Transverse colon (tissue), 4 donors: Measurements from ENCODE around the gene PPM1L. TPM values are rescaled to one million over a fixed set of nuclear protein-coding genes. Genes with fewer than 3 reads are reported as not detected.

Source experiments
- DNase-seq: peaks from one replicate; pipeline ENCODE4 v3.0.0-alpha.2; 2019
- H3K27ac ChIP-seq, 4 donors: fragments of 200-600 bp; sonication (generic); 2 replicates each; pipeline ENCODE4 v1.5.1; 2016 to 2018; ENCODE audit warnings: inconsistent platforms in 4 of 4
- H3K27me3 ChIP-seq: fragments of 200-600 bp; sonication (generic); 2 replicates; pipeline ENCODE4 v1.5.1; 2017; ENCODE audit warnings: inconsistent platforms
- H3K36me3 ChIP-seq, 4 donors: fragments of 200-600 bp; sonication (generic); 2 replicates each; pipeline ENCODE4 v1.5.1; 2017 to 2019; ENCODE audit warnings: inconsistent platforms in 4 of 4
- H3K4me1 ChIP-seq, 4 donors: fragments of 200-600 bp; sonication (generic); 2 replicates each; pipeline ENCODE4 v1.5.1; 2017 to 2020; ENCODE audit warnings: inconsistent platforms in 4 of 4
- H3K4me3 ChIP-seq, 4 donors: fragments of 200-600 bp; sonication (generic); 1 replicate in 1 of 4; 2 replicates in 3 of 4; pipeline versions ENCODE4 v1.5.1 to v1.6.1; 2017 to 2019; ENCODE audit warnings: inconsistent platforms in 4 of 4
- H3K9me3 ChIP-seq, 2 donors: fragments of 200-600 bp; sonication (generic); 2 replicates each; pipeline ENCODE4 v1.5.1; 2017 to 2019; ENCODE audit warnings: inconsistent platforms in 2 of 2
- CTCF ChIP-seq, 5 experiments: fragments of 200-600 bp in 3 of 5; fragments of 450-650 bp in 2 of 5; sonication (generic) in 3 of 5; IDR thresholded peaks; 1 replicate in 2 of 5; 2 replicates in 3 of 5; pipeline ENCODE4 v1.5.1; 2016 to 2017; ENCODE audit warnings: antibody characterized with exemption in 5 of 5, inconsistent platforms in 3 of 5, mild to moderate bottlenecking in 2 of 5, moderate library complexity in 1 of 5
- EP300 ChIP-seq: sonication (generic); formaldehyde crosslinking; IDR thresholded peaks from one replicate; pipeline ENCODE4 v1.6.1; 2017; ENCODE audit warnings: antibody characterized with exemption, low read depth
- POLR2A ChIP-seq: fragments of 450-650 bp; IDR thresholded peaks from one replicate; pipeline ENCODE4 v1.6.1; 2016; ENCODE audit warnings: antibody characterized with exemption, mild to moderate bottlenecking, moderate library complexity
- POLR2AphosphoS5 ChIP-seq, 3 donors: sonication (generic); formaldehyde crosslinking; IDR thresholded peaks; one replicate each; pipeline ENCODE4 v1.6.1; 2016; ENCODE audit warnings: antibody characterized with exemption in 3 of 3
- WGBS, 2 donors: methylation state at CpG; one replicate each; pipeline ENCODE4 v1.1.5; 2018; ENCODE audit warnings: low coverage in 1 of 2; 5-methylcytosine and 5-hydroxymethylcytosine counted together
- in situ Hi-C, 4 donors: fragments of 200-750 bp; cut with MboI; loops; one replicate each; pipeline versions ENCODE4 v1.15.0 to v1.15.1; 2017; ENCODE audit warnings: low sequenced_read_pairs in 3 of 4, low pct_ligation_motif_present in 1 of 4, low pct_unique_long_range_greater_than_20kb in 1 of 4
- intact Hi-C: fragments of 100-400 bp; cut with DNase I; formaldehyde crosslinking; loops from one replicate; pipeline ENCODE4 v1.15.1; 2023; ENCODE audit warnings: low total_unique reads
- total RNA-seq, 4 donors: library from RNA; depleted of rRNA; stranded (reverse); fragments of >200 nt; gene quantifications; one replicate each; pipeline ENCODE4 v1.1.0, GENCODE V29; 2016

PPM1L gene
- total RNA-seq, 4 donors from 2014 or later, result 17.2 to 35.5 (median 25.6) TPM

- Histone ChIP-seq H3K9me3 (no peaks in the 10 kb centered on the region), H3K27ac (no peak overlapping the region), H3K36me3 (no peaks in the 10 kb centered on the region), H3K4me3 (no peak overlapping the region), H3K27me3 (no peaks in the 10 kb centered on the region), H3K4me1 (peaks cover 4 to 30% (median 11%) of the 10 kb centered on the region in 4 donors)
- DNase-seq, result no peak
- intact Hi-C loops (no loop called here), in situ Hi-C loops (no loop called here)
- TF ChIP-seq EP300 (no peak), CTCF (IDR thresholded peaks at IDR 0.05) (no peak), POLR2AphosphoS5 (IDR thresholded peaks at IDR 0.05) (no peak), POLR2A (no peak)
Observed at GRCh38 chr3:160780245-160780644, 24.2 kb downstream of the PPM1L start.

- intact Hi-C loops (no loop called here), in situ Hi-C loops (no loop called here)
- Histone ChIP-seq H3K36me3 (no peaks in the 10 kb centered on the region), H3K27me3 (no peaks in the 10 kb centered on the region), H3K4me3 (no peak overlapping the region), H3K9me3 (no peaks in the 10 kb centered on the region), H3K27ac (peak overlapping the region in 2 of 4 donors; percentile 0 to 33), H3K4me1 (peaks cover 8 to 34% (median 14%) of the 10 kb centered on the region in 4 donors)
- WGBS, 2 donors, result 67 to 84% methylated on average over 4 of the region's 4 CpGs
- no peak for DNase-seq
- no peak for TF ChIP-seq POLR2A
- TF ChIP-seq EP300, result no peak
- no peak for TF ChIP-seq POLR2AphosphoS5 (IDR thresholded peaks at IDR 0.05)
- TF ChIP-seq CTCF (IDR thresholded peaks at IDR 0.05), result no peak
Observed at GRCh38 chr3:160781402-160781801, 25.4 kb downstream of the PPM1L start.

GRCh38 chr3:160781863-160782262, 25.8 kb downstream of the PPM1L start:
- TF ChIP-seq CTCF (IDR thresholded peaks at IDR 0.05), result no peak
- TF ChIP-seq EP300, result no peak
- TF ChIP-seq POLR2AphosphoS5 (IDR thresholded peaks at IDR 0.05), result no peak
- TF ChIP-seq POLR2A, result no peak
- Histone ChIP-seq H3K9me3 (no peaks in the 10 kb centered on the region), H3K36me3 (no peaks in the 10 kb centered on the region), H3K4me3 (no peak overlapping the region), H3K4me1 (peaks cover 8 to 34% (median 14%) of the 10 kb centered on the region in 4 donors), H3K27ac (peak overlapping the region in 3 of 4 donors; percentile 0 to 33 (median 8)), H3K27me3 (no peaks in the 10 kb centered on the region)
- DNase-seq, result no peak
- in situ Hi-C loops, result no loop called here
- 67 to 95% methylated on average over 1 to 3 of the region's 3 CpGs for WGBS, 2 donors
- intact Hi-C loops, result no loop called here

GRCh38 chr3:160784853-160785252, 28.8 kb downstream of the PPM1L start:
- DNase-seq, result no peak
- intact Hi-C loops (no loop called here), in situ Hi-C loops (no loop called here)
- H3K4me3 ChIP-seq, result no peak overlapping the region
- no peaks in the 10 kb centered on the region for H3K27me3 ChIP-seq
- H3K36me3 ChIP-seq, result no peaks in the 10 kb centered on the region
- peak overlapping the region; percentile 0 to 63 (median 55) for H3K27ac ChIP-seq
- H3K9me3 ChIP-seq, result no peaks in the 10 kb centered on the region
- TF ChIP-seq EP300 (no peak), POLR2AphosphoS5 (IDR thresholded peaks at IDR 0.05) (peak in 1 of 3 donors; percentile 20), CTCF (IDR thresholded peaks at IDR 0.05) (no peak), POLR2A (no peak)
- peaks cover 4 to 23% (median 14%) of the 10 kb centered on the region in 4 donors for H3K4me1 ChIP-seq
